KBM-7 (cell line): ENCODE measurements around the gene CACNA1I.

Experiments used
- DNase-seq: peaks from one replicate; pipeline ENCODE4 v3.0.0-alpha.2; 2015
- in situ Hi-C: fragments of 300-500 bp; cut with MboI; formaldehyde crosslinking; loops from 2 replicates; pipeline ENCODE4 v1.14.3; 2020; ENCODE audit warnings: low sequenced_read_pairs, low pct_unique_long_range_greater_than_20kb, mixed read lengths

The CACNA1I gene

GRCh38 chr22:39534092-39534506, 36.5 kb upstream of the CACNA1I start:
- DNase-seq, result no peak
- in situ Hi-C loops, result loop anchor here (25.0 kb wide), 1 partner anchor 803 kb away; the partner anchor contains the start of gene ADSL

- DNase-seq, result peak; percentile 79
- in situ Hi-C loops, result loop anchor here (25.0 kb wide), 1 partner anchor 803 kb away; the partner anchor contains the start of gene ADSL
These were observed 35.8 kb upstream of the CACNA1I start for GRCh38 chr22:39534591-39535356.

- DNase-seq, result no peak
- in situ Hi-C loops, result loop anchor here (25.0 kb wide), 1 partner anchor 802 kb away; the partner anchor contains the start of gene ADSL
These were observed 35.2 kb upstream of the CACNA1I start for GRCh38 chr22:39535357-39535725.

- in situ Hi-C loops, result loop anchor here (25.0 kb wide), 1 partner anchor 801 kb away; the partner anchor contains the start of gene ADSL
- no peak for DNase-seq
These were observed 34.6 kb upstream of the CACNA1I start for GRCh38 chr22:39535831-39536449.

- in situ Hi-C loops, result loop anchor here (25.0 kb wide), 1 partner anchor 801 kb away; the partner anchor contains the start of gene ADSL
- DNase-seq, result no peak
These were observed 33.8 kb upstream of the CACNA1I start for GRCh38 chr22:39536711-39537110.

- no peak for DNase-seq
- in situ Hi-C loops, result loop anchor here (25.0 kb wide), 1 partner anchor 799 kb away; the partner anchor contains the start of gene ADSL
These were observed 32.6 kb upstream of the CACNA1I start for GRCh38 chr22:39537975-39538374.

GRCh38 chr22:39543095-39543494, 27.5 kb upstream of the CACNA1I start:
- peak; percentile 49 for DNase-seq
- in situ Hi-C loops, result loop anchor here (10.0 to 25.0 kb wide), 2 partner anchors 482 to 794 kb away; partner anchors contain the start of gene ADSL

- in situ Hi-C loops, result loop anchor here (10.0 to 25.0 kb wide), 2 partner anchors 479 to 792 kb away; partner anchors contain the start of gene ADSL
- peak; percentile 69 for DNase-seq
These were observed 24.9 kb upstream of the CACNA1I start for GRCh38 chr22:39545386-39546365.

- in situ Hi-C loops, result loop anchor here (10.0 to 25.0 kb wide), 2 partner anchors 478 to 790 kb away; partner anchors contain the start of gene ADSL
- no peak for DNase-seq
These were observed 23.5 kb upstream of the CACNA1I start for GRCh38 chr22:39546889-39547586.

- DNase-seq, result no peak
- in situ Hi-C loops, result loop anchor here (10.0 to 25.0 kb wide), 2 partner anchors 477 to 790 kb away; partner anchors contain the start of gene ADSL
These were observed 23.0 kb upstream of the CACNA1I start for GRCh38 chr22:39547587-39547947.

GRCh38 chr22:39553429-39553828, 17.1 kb upstream of the CACNA1I start:
- in situ Hi-C loops, result no loop called here
- no peak for DNase-seq

GRCh38 chr22:39554151-39554550, 16.4 kb upstream of the CACNA1I start:
- DNase-seq, result no peak
- in situ Hi-C loops, result no loop called here

GRCh38 chr22:39556970-39557841, 13.3 kb upstream of the CACNA1I start:
- no peak for DNase-seq

GRCh38 chr22:39558254-39558727, 12.3 kb upstream of the CACNA1I start:
- in situ Hi-C loops, result no loop called here
- DNase-seq, result no peak

More at GRCh38 chr22:39556970-39557841, 13.3 kb upstream of the CACNA1I start:
- in situ Hi-C loops, result no loop called here

- in situ Hi-C loops, result no loop called here
- DNase-seq, result no peak
These were observed 11.6 kb upstream of the CACNA1I start for GRCh38 chr22:39558950-39559349.

- DNase-seq, result no peak
- in situ Hi-C loops, result no loop called here
These were observed 11.0 kb upstream of the CACNA1I start for GRCh38 chr22:39559456-39560105.

GRCh38 chr22:39560127-39560526, 10.4 kb upstream of the CACNA1I start:
- in situ Hi-C loops, result no loop called here
- DNase-seq, result no peak
